Subcutaneous abdominal adipose tissue (tissue), 5 donors: ENCODE measurements around the gene IL4I1.
A peak's percentile ranks its signal among the peaks of the same experiment; 100 is the strongest.
"Not testable (repeated sequence)": the region's sequence is repeated elsewhere in the genome, so short reads cannot be mapped to it uniquely, and the experiment has no call there.

Experiments
- H3K27ac ChIP-seq: one replicate; pipeline ENCODE4 v1.7.0; 2013; ENCODE audit warnings: low read depth, mild to moderate bottlenecking, inconsistent platforms, low read length, moderate library complexity
- H3K27me3 ChIP-seq, 5 donors: one replicate each; pipeline ENCODE4 v1.7.0; 2013; ENCODE audit warnings: low read length in 5 of 5, inconsistent platforms in 1 of 5; ENCODE audit not compliant: control insufficient read depth in 5 of 5, insufficient read depth in 4 of 5
- H3K36me3 ChIP-seq, 5 donors: one replicate each; pipeline ENCODE4 v1.7.0; 2013; ENCODE audit warnings: low read length in 5 of 5; ENCODE audit not compliant: control insufficient read depth in 5 of 5, insufficient read depth in 5 of 5
- H3K4me1 ChIP-seq, 5 donors: one replicate each; pipeline ENCODE4 v1.7.0; 2013; ENCODE audit warnings: low read length in 5 of 5, mild to moderate bottlenecking in 3 of 5, moderate library complexity in 1 of 5; ENCODE audit not compliant: control insufficient read depth in 5 of 5, insufficient read depth in 5 of 5
- H3K4me3 ChIP-seq, 5 donors: one replicate each; pipeline ENCODE4 v1.7.0; 2013; ENCODE audit warnings: low read length in 5 of 5, low read depth in 1 of 5
- H3K9ac ChIP-seq, 5 donors: one replicate each; pipeline ENCODE4 v1.7.0; 2013; ENCODE audit warnings: low read length in 5 of 5, mild to moderate bottlenecking in 4 of 5, moderate library complexity in 3 of 5
- H3K9me3 ChIP-seq, 5 donors: one replicate each; pipeline ENCODE4 v1.7.0; 2013; ENCODE audit warnings: low read length in 5 of 5; ENCODE audit not compliant: control insufficient read depth in 5 of 5
- donor health status: healthy.
- donor health status: healthy.
- donor health status: healthy.
- donor health status: healthy.
- donor health status: healthy.

The IL4I1 gene, protein sequence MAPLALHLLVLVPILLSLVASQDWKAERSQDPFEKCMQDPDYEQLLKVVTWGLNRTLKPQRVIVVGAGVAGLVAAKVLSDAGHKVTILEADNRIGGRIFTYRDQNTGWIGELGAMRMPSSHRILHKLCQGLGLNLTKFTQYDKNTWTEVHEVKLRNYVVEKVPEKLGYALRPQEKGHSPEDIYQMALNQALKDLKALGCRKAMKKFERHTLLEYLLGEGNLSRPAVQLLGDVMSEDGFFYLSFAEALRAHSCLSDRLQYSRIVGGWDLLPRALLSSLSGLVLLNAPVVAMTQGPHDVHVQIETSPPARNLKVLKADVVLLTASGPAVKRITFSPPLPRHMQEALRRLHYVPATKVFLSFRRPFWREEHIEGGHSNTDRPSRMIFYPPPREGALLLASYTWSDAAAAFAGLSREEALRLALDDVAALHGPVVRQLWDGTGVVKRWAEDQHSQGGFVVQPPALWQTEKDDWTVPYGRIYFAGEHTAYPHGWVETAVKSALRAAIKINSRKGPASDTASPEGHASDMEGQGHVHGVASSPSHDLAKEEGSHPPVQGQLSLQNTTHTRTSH

DNA sequence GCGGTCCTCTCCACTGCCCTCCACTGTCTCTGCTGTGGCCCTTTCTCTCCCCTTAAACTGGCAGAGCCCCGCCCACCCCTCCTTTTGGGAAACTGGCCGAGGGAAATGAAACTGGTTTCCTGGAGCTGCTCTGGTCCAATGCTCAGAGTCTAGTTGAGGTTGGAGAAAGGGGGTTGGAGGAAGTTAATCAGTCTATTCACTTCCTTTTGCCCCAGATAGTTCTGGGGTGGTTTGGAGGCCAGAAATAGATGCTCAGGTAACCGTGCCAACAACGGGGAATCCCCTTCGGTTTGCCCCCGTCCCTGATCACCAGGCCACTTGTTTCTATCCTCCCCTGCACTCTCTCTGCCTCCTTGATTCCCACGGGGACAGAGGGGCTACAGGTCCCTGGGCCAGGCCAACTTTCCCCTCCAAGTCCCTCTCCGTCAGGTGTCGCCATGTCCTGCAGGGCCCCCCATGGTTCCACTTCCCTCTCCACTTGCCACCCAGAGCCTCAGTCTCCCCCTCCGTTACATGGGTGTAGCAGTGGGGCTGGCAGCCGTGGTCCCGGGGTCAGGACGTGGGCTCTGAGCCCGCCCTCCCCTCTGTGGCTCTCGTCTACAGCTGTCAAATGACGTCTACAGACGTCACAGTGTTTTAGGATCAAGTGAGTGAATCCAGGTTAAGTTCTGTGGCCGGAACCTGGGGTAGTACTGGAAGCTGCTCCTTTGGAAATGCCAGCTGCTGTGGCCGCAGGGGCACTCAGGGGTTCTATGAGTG, at the start of gene IL4I1:
IL4I1 (minus strand) TSS at position 25 of the 759 bp plus-strand sequence. CDS start 727 bp downstream, outside the sequence.
- peak within 1 kb of the TSS; percentile 65 for H3K27ac ChIP-seq
- peak within 1 kb of the TSS in 2 of 5 donors; percentile 30 to 59 for H3K9ac ChIP-seq
- H3K4me1 ChIP-seq, result peaks cover 0 to 30% (median 11%) of the 10 kb centered on the region in 5 donors
- peaks cover 0 to 23% (median 5%) of the 10 kb centered on the region in 5 donors for H3K27me3 ChIP-seq
- peak within 1 kb of the TSS in 1 of 5 donors; percentile 40 for H3K4me3 ChIP-seq
- H3K36me3 ChIP-seq, result no peaks in the 10 kb centered on the region
- H3K9me3 ChIP-seq, result no peaks in the 10 kb centered on the region

DNA sequence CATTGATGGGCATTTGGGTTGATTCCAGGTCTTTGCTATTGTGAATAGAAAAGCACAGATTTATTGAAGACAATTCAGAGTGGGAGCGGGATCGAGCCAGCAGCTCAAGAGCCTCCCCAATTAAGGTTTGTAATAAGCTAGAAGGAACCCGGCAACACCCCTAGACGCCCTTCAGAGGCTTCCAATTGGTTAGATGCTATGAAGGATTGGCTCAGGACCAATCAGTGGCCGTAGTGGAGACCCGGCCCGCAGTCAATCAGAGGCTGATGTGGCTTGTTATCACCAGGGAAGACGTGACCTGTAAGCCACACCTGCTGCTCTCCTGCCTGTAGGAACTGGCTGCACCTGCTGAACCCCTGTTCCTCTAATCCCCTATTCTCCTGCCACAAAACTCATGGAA, 49.7 kb upstream of the IL4I1 start:
- H3K27ac ChIP-seq, result no peak overlapping the region
- H3K36me3 ChIP-seq, result peaks cover 0 to 10% (median 0%) of the 10 kb centered on the region in 5 donors
- no peaks in the 10 kb centered on the region for H3K4me1 ChIP-seq
- peaks cover 0 to 2% (median 0%) of the 10 kb centered on the region in 5 donors for H3K9me3 ChIP-seq
- peaks cover 3 to 8% (median 5%) of the 10 kb centered on the region in 5 donors for H3K27me3 ChIP-seq
- no peak overlapping the region for H3K4me3 ChIP-seq
- H3K9ac ChIP-seq, result no peak overlapping the region

DNA sequence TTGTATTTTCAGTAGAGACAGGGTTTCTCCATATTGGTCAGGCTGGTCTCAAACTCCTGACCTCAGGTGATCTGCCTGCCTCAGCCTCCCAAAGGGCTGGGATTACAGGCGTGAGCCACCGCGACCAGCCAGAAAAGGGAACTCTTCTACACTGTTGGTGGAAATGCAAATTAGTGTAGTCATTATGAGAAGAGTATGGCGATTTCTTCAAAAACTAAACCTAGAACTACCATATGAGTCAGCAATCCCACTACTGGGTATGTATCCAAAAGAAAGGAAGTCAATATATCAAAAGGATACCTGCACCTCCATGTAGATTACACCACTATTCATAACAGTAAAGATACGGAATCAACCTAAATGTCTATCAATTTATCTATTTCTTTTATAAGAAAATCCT, 47.9 kb upstream of the IL4I1 start:
- not testable (repeated sequence) for H3K9me3 ChIP-seq, H3K4me3 ChIP-seq, H3K27ac ChIP-seq, H3K4me1 ChIP-seq, H3K27me3 ChIP-seq, H3K36me3 ChIP-seq, H3K9ac ChIP-seq

DNA sequence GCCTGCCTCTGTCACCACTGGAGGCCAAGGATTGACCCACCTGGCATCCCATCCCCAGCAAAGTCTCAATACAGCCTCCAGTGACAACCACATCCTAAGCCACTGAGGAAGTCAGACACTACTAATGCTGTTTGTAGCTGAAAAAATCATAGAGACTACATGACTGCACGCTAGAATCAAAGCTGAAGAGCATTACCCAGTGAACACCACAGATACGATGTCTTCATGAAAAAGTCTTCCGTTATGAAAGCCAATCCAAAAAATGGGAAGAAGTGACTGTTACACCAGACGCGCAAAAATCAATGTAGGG, 43.8 kb upstream of the IL4I1 start:
- no peaks in the 10 kb centered on the region for H3K36me3 ChIP-seq
- peaks cover 0 to 3% (median 0%) of the 10 kb centered on the region in 5 donors for H3K27me3 ChIP-seq
- H3K27ac ChIP-seq, result no peak overlapping the region
- no peak overlapping the region for H3K4me3 ChIP-seq
- H3K4me1 ChIP-seq, result peaks cover 0 to 9% (median 6%) of the 10 kb centered on the region in 5 donors
- peaks cover 0 to 2% (median 0%) of the 10 kb centered on the region in 5 donors for H3K9me3 ChIP-seq
- no peak overlapping the region for H3K9ac ChIP-seq

DNA sequence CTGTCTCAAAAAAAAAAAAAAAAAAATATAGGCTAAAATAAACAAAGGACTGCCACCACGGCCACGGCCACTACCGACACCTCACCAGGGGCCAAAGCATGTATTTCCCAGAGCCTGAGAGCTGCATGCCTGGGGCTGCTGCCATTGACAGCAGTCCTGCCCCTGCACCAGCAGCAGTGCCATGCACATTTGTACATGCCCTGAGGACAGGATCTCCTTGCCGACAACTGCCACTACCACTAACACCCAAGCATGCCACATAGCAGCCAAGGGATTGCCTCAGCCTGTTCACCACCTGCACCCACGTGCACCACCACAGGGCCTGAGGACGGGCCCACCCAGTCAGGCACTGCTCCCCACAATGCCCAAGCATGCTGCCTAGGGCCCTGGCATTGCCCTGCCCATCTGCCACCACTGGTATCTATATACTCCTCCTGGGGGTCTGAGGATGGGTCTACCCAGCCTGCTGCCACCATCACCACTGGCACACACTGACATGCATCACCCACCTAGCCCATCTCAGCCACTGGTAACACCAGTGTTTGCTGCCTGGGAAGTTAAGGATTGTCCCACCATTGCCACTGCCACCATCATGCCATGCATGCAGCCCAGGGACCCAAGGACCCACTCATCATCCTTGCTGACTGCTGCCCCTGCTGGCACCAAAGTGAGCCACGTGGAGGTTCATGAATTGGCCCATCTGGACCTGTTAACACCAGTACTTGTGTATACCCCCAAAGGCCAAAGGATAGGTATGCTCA, 43.2 kb upstream of the IL4I1 start:
- H3K4me1 ChIP-seq, result peaks cover 0 to 9% (median 6%) of the 10 kb centered on the region in 5 donors
- H3K9me3 ChIP-seq, result no peaks in the 10 kb centered on the region
- no peak overlapping the region for H3K9ac ChIP-seq
- no peaks in the 10 kb centered on the region for H3K36me3 ChIP-seq
- peaks cover 0 to 3% (median 0%) of the 10 kb centered on the region in 5 donors for H3K27me3 ChIP-seq
- no peak overlapping the region for H3K27ac ChIP-seq
- no peak overlapping the region for H3K4me3 ChIP-seq

DNA sequence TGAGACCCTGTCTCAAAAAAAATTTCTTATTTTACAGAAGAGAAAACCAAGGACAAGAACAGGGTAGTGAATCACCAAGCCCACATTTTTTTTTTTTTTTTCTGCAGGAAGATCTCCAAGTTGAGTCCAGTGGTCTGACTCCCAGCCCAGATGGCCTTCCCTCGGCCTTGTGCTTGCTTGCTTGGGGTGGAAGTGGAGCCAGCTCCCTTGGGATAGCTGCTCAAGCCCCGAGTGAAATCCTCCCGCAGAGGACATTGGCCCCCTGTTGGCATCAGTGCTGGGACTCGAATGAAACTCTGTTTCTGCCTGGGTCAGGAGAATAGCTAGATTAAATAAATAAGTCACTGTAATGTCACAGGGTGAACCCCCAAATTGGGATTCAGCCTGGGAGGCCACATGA, 42.0 kb upstream of the IL4I1 start:
- H3K9me3 ChIP-seq, result no peaks in the 10 kb centered on the region
- no peak overlapping the region for H3K4me3 ChIP-seq
- peaks cover 0 to 9% (median 6%) of the 10 kb centered on the region in 5 donors for H3K4me1 ChIP-seq
- no peak overlapping the region for H3K27ac ChIP-seq
- H3K9ac ChIP-seq, result no peak overlapping the region
- peaks cover 0 to 3% (median 0%) of the 10 kb centered on the region in 5 donors for H3K27me3 ChIP-seq
- H3K36me3 ChIP-seq, result no peaks in the 10 kb centered on the region

DNA sequence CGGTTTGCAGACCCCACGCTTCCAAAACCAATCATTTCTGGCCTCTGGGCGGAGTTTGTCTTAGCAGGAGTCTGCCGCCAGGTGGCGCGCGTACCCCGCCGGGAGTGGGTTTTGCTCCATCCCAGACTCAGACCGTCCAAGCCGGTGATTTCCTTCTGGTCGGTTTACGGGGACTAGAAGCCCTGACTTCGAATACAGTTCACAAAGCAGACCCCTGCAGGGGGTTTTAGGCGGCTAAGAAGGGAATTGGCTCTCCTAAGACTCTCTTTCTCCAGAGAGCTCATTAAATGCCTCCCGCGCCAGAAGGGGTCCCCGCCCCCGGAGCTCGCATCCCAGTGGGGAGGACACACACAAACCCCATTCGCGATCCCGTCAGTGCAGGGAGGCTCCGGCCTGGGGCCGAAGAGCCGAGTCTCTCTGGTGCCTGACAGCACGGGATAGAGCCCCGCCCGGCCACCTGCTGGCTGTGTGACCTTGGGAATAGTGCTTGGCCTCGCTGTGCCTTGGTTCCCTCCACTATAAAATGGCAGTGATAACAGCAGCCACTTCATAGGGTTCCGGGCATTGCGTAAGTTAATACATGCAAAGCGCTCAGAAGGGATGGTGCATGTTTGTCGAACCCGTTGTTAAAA, 41.2 kb upstream of the IL4I1 start:
- Histone ChIP-seq H3K9ac (peak overlapping the region in 2 of 5 donors; percentile 26 to 47), H3K9me3 (no peaks in the 10 kb centered on the region), H3K27ac (no peak overlapping the region), H3K36me3 (peaks cover 0 to 2% (median 0%) of the 10 kb centered on the region in 5 donors), H3K4me1 (peaks cover 0 to 9% (median 6%) of the 10 kb centered on the region in 5 donors), H3K27me3 (peaks cover 0 to 3% (median 0%) of the 10 kb centered on the region in 5 donors), H3K4me3 (peak overlapping the region in 3 of 5 donors; percentile 22 to 50 (median 38))

DNA sequence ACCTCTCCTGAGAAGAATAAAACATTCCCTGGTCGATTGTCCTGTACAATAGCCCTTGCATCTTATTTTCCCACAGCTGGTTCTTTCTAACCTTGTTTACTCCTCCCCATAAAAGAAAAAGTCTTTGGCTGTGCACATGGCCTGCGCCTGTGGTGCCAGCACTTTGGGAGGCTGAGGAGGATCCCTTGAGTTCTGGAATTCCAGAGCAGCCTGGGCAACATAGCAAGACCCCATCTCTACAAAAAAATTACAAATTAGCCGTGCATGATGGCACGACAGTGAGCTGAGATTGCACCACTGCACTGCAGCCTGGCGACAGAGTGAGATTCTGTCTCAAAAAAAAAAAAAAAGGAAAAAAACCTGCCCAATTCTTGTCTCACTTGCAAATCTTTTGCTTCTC, 39.9 kb upstream of the IL4I1 start:
- no peak overlapping the region for H3K9ac ChIP-seq

DNA sequence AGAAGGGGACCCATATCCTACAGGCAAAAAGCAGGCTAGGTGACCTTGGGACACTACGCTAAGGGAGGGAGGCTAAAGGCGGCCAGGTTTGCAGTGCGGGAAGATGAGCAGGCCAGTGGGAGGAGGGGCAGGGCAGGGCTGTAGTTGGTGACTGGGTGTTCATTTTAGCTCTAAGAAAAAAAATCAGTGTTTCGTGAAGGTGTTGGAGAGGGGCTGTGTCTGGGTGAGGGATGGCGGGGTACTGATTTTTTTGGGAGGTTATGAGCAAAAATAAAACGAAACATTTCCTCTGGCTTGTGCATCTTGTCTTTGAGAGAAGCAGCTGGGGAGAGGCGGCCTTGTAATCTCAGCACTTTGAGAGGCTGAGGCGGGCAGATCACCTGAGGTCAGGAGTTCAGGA, 37.0 kb upstream of the IL4I1 start:
- Histone ChIP-seq H3K36me3 (peaks cover 0 to 5% (median 0%) of the 10 kb centered on the region in 5 donors), H3K4me1 (peaks cover 0 to 26% (median 18%) of the 10 kb centered on the region in 5 donors), H3K4me3 (no peak overlapping the region), H3K27ac (no peak overlapping the region), H3K27me3 (peaks cover 0 to 2% (median 0%) of the 10 kb centered on the region in 5 donors), H3K9me3 (no peaks in the 10 kb centered on the region), H3K9ac (no peak overlapping the region)

More for the DNA sequence above, 39.9 kb upstream of the IL4I1 start:
- H3K4me3 ChIP-seq, result no peak overlapping the region
- peaks cover 0 to 3% (median 0%) of the 10 kb centered on the region in 5 donors for H3K27me3 ChIP-seq
- H3K27ac ChIP-seq, result no peak overlapping the region
- no peaks in the 10 kb centered on the region for H3K9me3 ChIP-seq
- H3K36me3 ChIP-seq, result peaks cover 0 to 5% (median 0%) of the 10 kb centered on the region in 5 donors
- peaks cover 0 to 9% (median 6%) of the 10 kb centered on the region in 5 donors for H3K4me1 ChIP-seq
